Medulla oblongata (tissue), 1 donor: ENCODE results near the gene CRYBG1.

ENCODE experiments used
- DNase-seq: peaks from one replicate; pipeline ENCODE4 v3.0.0-alpha.2; 2015; ENCODE audit errors: extremely low spot score

CRYBG1 gene

GRCh38 chr6:106461084-106461483, 100.6 kb downstream of the CRYBG1 start:
- no peak for DNase-seq

GRCh38 chr6:106462923-106463557, 102.5 kb downstream of the CRYBG1 start:
- DNase-seq: no peak

GRCh38 chr6:106466211-106466610, 105.7 kb downstream of the CRYBG1 start:
- DNase-seq: no peak

- no peak for DNase-seq
Observed at GRCh38 chr6:106468935-106469334, 108.4 kb downstream of the CRYBG1 start.

GRCh38 chr6:106469882-106470281, 109.4 kb downstream of the CRYBG1 start:
- no peak for DNase-seq

GRCh38 chr6:106470316-106470715, 109.8 kb downstream of the CRYBG1 start:
- DNase-seq: no peak

- DNase-seq: no peak
Observed at GRCh38 chr6:106470811-106471210, 110.3 kb downstream of the CRYBG1 start.

GRCh38 chr6:106473812-106474211, 113.3 kb downstream of the CRYBG1 start:
- DNase-seq: no peak

GRCh38 chr6:106474466-106474865, 113.9 kb downstream of the CRYBG1 start:
- DNase-seq: no peak

GRCh38 chr6:106475284-106475683, 114.8 kb downstream of the CRYBG1 start:
- no peak for DNase-seq

- DNase-seq: no peak
Observed at GRCh38 chr6:106476331-106477105, 116.0 kb downstream of the CRYBG1 start.

- no peak for DNase-seq
Observed at GRCh38 chr6:106477146-106477545, 116.6 kb downstream of the CRYBG1 start.

- peak; percentile 5 for DNase-seq
Observed at GRCh38 chr6:106477790-106478189, 117.3 kb downstream of the CRYBG1 start.

- no peak for DNase-seq
Observed at GRCh38 chr6:106486236-106486635, 125.7 kb downstream of the CRYBG1 start.

GRCh38 chr6:106488494-106489370, 128.2 kb downstream of the CRYBG1 start:
- no peak for DNase-seq

GRCh38 chr6:106490030-106490429, 129.5 kb downstream of the CRYBG1 start:
- DNase-seq: no peak

- DNase-seq: no peak
Observed at GRCh38 chr6:106490436-106490835, 129.9 kb downstream of the CRYBG1 start.

GRCh38 chr6:106490974-106491373, 130.5 kb downstream of the CRYBG1 start:
- DNase-seq: no peak

GRCh38 chr6:106495014-106495413, 134.5 kb downstream of the CRYBG1 start:
- DNase-seq: no peak

GRCh38 chr6:106496823-106497222, 136.3 kb downstream of the CRYBG1 start:
- no peak for DNase-seq

GRCh38 chr6:106501960-106502371, 141.4 kb downstream of the CRYBG1 start:
- no peak for DNase-seq

GRCh38 chr6:106502559-106502958, 142.0 kb downstream of the CRYBG1 start:
- no peak for DNase-seq
